Subcutaneous adipose tissue (tissue), 4 donors: Measurements from ENCODE around the gene NXN. TPM values are rescaled to one million over a fixed set of nuclear protein-coding genes. Genes with fewer than 3 reads are reported as not detected.

Source experiments
- CTCF ChIP-seq: fragments of 450-650 bp; IDR thresholded peaks from one replicate; pipeline ENCODE4 v1.5.1; 2016; ENCODE audit warnings: low read depth, mild to moderate bottlenecking, control low read depth, antibody characterized with exemption, moderate library complexity
- total RNA-seq, 4 donors: library from RNA; depleted of rRNA; stranded (reverse); fragments of >200 nt; gene quantifications; one replicate each; pipeline ENCODE4 v1.1.0, GENCODE V29; 2016

Gene NXN
- total RNA-seq, 4 donors from 2014 or later: 2.9 to 24.3 (median 7.4) TPM

- TF ChIP-seq CTCF: no peak
Observed at GRCh38 chr17:1005361-1005946, 25.9 kb upstream of the NXN start.

GRCh38 chr17:1004769-1005295 is 25.3 kb upstream of the NXN start:
- TF ChIP-seq CTCF: no peak

- no peak for TF ChIP-seq CTCF
Observed at GRCh38 chr17:1003972-1004768, 24.6 kb upstream of the NXN start.

- TF ChIP-seq CTCF: no peak
Observed at GRCh38 chr17:1003633-1003971, 24.0 kb upstream of the NXN start.

GRCh38 chr17:1002771-1003555 is 23.4 kb upstream of the NXN start:
- no peak for TF ChIP-seq CTCF

GRCh38 chr17:1002412-1002753 is 22.8 kb upstream of the NXN start:
- TF ChIP-seq CTCF: no peak
